KOPT-K1 (cell line): Measurements from ENCODE around the gene ZER1.
A peak's percentile ranks its signal among the peaks of the same experiment; 100 is the strongest.

Experiments used
- H3K27ac ChIP-seq: fragments of 200-600 bp; sonication (generic); 2 replicates; pipeline ENCODE4 v1.5.1; 2016; ENCODE audit warnings: antibody characterized with exemption, mild to moderate bottlenecking, low read depth, low read length; ENCODE audit not compliant: poor library complexity, severe bottlenecking
- H3K36me3 ChIP-seq: fragments of 200-600 bp; sonication (generic); 2 replicates; pipeline ENCODE4 v1.5.1; 2017; ENCODE audit warnings: antibody characterized with exemption, mild to moderate bottlenecking, low read length, moderate library complexity; ENCODE audit not compliant: insufficient read depth
- H3K9me3 ChIP-seq: fragments of 200-600 bp; sonication (generic); 2 replicates; pipeline ENCODE4 v1.5.1; 2017; ENCODE audit warnings: antibody characterized with exemption, low read length, mild to moderate bottlenecking; ENCODE audit not compliant: insufficient read depth, poor library complexity, severe bottlenecking

Gene ZER1

GRCh38 chr9:128771745-128772519 is at the start of gene ZER1:
ZER1 (minus strand) TSS chr9:128771927; CDS start chr9:128755565, 16,362 bp downstream.
- Histone ChIP-seq H3K9me3 (peaks cover 10% of the 10 kb centered on the region), H3K36me3 (no peaks in the 10 kb centered on the region), H3K27ac (peak within 1 kb of the TSS; percentile 71)

DNA sequence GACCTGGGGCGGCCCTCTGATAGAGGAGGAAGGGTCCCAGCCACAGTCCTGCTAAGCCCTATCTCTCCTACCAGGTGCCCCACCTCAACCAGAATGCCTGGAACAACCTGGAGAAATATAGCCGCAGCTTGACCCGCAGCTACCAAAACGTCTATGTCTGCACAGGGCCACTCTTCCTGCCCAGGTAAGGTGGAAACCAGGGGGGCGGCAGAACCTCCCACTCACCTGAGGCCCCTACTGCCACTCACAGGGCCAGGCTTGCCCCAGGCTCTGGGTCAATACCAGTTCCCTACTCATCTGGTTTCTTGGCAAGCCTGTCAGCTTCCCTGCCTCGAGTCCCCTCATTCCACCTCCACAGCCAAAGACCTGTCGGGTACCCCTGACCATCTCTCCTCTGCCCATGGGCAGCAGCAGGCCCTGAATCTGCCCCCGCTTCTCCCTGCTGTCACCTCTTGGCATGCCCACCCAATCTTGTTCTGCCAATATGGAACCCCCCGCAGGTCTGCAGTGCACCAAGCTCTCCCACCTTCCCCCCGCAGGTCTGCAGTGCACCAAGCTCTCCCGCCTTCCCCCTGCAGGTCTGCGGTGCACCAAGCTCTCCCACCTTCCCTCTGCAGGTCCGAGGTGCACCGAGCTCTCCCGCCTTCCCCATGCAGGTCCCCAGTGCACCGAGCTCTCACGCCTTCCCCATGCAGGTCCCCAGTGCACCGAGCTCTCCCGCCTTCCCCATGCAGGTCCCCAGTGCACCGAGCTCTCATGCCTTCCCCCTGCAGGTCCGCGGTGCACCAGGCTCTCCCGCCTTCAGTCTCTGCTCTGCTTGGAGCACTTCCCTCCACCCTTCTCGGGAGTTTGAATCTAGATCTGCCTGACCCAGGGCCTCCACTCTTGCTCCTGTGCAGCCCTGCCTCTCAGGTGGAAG is 49.2 kb upstream of the ZER1 start:
- Histone ChIP-seq H3K9me3 (no peaks in the 10 kb centered on the region), H3K36me3 (peaks cover 54% of the 10 kb centered on the region), H3K27ac (no peak overlapping the region)

DNA sequence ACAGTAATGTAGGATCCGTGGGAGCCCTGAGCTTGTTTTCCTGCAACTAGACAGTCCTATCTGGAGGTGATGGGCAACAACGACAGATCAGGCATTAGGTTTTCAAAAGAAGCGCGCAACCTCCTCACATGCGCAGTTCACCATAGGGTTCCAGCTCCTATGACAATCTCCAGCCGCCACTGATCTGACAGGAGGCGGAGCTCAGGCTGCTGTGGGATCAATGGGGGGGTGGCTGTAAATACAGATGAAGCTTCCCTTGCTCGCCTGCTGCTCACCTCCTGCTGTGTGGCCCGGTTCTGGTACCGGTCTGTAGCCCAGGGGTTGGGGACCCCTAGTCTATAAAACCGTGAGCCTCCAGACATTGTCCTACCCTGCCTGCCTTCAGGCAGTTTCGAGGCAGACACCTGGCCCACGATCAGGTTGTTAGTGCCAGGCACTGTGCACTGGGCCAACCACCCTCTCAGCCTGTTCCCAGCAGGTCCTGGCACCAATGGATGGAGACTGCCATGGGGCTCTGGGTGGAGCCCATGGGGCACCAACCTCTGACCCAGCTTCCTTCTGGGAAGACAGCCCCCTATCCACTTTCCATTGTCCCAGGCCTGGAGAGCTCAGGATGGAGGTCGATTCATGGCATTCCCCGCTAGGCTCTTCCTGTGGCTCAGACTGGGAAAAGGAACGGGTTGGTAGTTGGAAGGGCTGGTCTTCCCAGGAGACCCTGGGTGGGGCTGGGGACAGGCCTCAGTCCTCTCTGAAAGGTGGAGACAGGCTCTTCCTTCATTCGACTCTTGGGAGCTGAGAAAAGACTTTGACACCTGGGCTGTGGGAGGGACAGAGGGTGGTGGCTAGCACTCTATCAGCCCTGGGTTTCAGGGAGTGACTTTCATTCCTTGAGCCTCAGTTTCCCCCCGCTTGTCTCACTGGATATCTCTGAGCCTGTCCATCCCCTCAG is 48.3 kb upstream of the ZER1 start:
- no peaks in the 10 kb centered on the region for H3K9me3 ChIP-seq
- no peak overlapping the region for H3K27ac ChIP-seq
- H3K36me3 ChIP-seq: peaks cover 45% of the 10 kb centered on the region

DNA sequence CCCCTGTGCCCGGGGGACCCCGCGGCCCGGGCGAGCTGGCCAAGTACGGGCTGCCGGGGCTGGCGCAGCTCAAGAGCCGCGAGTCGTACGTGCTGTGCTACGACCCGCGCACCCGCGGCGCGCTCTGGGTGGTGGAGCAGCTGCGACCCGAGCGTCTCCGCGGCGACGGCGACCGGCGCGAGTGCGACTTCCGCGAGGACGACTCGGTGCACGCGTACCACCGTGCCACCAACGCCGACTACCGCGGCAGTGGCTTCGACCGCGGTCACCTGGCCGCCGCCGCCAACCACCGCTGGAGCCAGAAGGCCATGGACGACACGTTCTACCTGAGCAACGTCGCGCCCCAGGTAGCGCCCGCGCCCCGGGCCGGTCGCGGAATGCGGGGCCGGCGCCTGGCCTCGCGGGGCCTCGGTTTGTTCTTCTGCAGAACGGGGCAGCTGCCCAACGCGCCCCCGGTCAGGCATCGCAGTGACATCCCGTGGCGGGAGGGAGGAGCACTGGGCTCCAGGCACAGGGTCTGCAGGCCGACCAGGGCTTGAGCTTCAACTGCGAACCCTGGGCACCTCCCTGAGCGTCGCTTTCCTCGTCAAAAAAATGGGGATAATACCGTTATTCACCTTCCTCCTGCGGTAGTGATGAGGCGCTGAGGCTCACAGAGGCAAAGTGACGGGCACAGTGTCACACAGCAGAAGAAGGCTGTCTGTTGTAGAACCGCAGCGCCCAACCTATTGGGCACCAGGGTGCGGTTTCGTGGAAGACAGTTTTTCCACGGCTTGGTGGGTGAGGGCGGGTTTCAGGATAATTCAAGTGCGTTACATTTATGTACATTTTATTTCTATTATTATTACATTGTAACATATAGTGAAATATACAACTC is 47.4 kb upstream of the ZER1 start:
- Histone ChIP-seq H3K36me3 (peaks cover 36% of the 10 kb centered on the region; the same call in 1 of the 2 replicates), H3K27ac (peak overlapping the region; percentile 50), H3K9me3 (no peaks in the 10 kb centered on the region)

- Histone ChIP-seq H3K27ac (peak within 1 kb of the TSS; percentile 50), H3K9me3 (no peaks in the 10 kb centered on the region), H3K36me3 (peaks cover 28% of the 10 kb centered on the region; the same call in 1 of the 2 replicates)
Observed at GRCh38 chr9:128818099-128818838, 46.5 kb upstream of the ZER1 start, which contains the start of gene ENDOG. ENDOG (plus strand) TSS chr9:128818500; CDS start chr9:128818685, 185 bp downstream.

DNA sequence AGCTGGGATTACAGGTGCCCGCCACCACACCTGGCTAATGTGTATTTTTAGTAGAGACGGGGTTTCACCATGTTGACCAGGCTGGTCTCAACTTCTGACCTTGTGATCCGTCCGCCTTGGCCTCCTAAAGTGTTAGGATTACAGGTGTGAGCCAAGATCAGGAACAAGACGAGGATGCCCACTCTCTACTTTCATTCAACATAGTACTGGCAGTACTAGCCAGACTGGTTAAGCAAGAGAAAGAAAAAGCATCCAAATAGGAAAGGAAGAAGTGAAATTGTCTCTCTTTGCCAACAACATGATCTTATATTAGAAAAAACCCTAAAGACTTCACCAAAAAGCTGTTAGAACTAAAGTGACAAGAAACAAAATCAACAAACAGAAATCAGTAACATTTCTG is 39.1 kb upstream of the ZER1 start:
- Histone ChIP-seq H3K9me3 (no peaks in the 10 kb centered on the region), H3K27ac (no peak overlapping the region), H3K36me3 (peaks cover 37% of the 10 kb centered on the region)

DNA sequence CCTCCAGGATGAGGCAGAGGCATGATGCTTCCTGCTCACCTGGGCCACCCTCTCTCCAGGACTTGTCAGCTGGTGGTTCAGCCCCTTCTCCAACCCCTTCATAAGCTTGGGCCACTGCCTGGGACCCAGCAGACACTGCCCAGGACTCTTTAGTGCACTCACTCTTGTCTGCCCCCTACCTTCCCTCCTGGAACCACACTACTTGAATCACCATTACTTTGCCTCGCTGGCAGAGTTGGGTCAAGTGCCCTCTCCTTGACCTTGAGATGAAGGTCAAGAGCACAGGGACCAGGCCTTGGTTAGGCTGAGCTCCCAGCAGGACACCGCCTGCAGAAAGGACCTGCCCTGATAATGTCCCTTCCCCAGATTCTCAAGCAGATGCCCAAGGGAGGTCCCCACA is 38.1 kb upstream of the ZER1 start:
- Histone ChIP-seq H3K36me3 (peaks cover 46% of the 10 kb centered on the region), H3K9me3 (no peaks in the 10 kb centered on the region), H3K27ac (no peak overlapping the region)

DNA sequence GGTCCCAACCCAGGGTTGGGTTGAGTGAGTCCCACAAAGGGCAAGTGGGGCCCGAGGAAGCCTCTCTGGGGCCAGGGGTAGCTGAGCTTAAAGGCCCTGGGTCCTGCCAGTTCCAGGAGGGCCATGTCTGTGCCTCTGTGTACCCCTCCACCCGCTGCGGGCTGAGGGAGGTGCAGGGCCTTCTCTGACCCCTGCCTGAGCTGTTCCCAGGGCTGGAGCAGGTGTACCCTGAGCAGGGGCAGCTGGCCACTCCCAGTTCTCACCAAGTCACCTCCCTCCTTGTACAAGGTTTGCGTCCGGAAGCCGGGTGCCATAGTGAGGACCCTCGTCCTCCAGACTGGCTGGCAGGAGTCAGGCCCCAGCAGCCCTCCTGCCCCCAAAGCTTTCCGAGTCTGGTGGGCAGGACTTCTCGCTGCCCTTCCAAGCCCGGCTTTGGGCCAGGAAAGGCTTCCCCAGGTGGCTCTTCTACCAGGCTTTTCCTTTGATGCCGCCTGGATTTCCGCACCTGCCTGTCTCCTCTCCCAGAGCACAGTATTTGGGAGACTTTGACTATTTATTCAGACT is 37.4 kb upstream of the ZER1 start:
- peaks cover 48% of the 10 kb centered on the region for H3K36me3 ChIP-seq
- no peak overlapping the region for H3K27ac ChIP-seq
- no peaks in the 10 kb centered on the region for H3K9me3 ChIP-seq

DNA sequence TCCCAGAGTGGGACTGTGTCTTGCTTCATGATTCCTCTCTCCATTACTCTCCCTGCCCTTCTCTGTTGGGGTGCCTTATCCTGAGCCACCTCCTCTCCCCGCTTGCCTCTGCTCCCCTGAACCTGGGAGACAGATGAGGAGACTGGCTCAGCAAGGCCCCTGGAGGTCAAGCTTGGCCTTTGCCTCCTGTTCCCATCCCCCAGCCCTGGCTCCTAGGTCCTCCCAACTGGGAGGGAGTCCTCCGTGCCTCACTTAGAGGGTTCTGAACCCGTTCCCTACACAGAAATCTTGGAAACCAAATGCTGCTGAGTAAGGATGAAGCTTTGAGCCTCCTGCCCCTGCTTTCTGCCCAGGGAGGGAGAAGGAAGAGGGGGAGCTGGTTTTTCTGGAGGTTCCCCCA is 36.8 kb upstream of the ZER1 start:
- H3K27ac ChIP-seq: no peak overlapping the region
- H3K9me3 ChIP-seq: no peaks in the 10 kb centered on the region
- H3K36me3 ChIP-seq: peaks cover 54% of the 10 kb centered on the region

DNA sequence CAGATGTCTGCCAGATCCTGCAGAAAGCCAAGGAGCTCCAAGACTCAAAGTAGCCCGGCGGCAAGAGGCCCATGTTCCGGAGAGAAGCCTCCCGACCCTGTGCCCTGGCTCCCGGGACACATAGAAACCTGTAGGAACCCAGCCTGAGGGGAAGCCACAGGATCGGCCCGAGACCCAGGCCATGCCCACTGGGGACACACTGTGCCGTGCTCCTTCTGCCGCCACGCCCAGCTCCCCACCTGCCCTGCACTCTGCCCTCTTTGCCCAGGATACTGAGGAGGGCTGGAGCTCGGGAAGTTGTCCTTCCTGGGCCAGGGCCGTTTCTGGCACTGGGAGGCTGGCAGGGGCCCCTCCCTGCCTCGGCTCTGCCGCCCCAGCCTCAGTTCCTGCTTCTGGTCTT is 36.1 kb upstream of the ZER1 start:
- H3K27ac ChIP-seq: no peak overlapping the region
- H3K36me3 ChIP-seq: peaks cover 61% of the 10 kb centered on the region
- H3K9me3 ChIP-seq: no peaks in the 10 kb centered on the region

GRCh38 chr9:128805661-128806060 is 33.9 kb upstream of the ZER1 start:
- Histone ChIP-seq H3K36me3 (peaks cover 78% of the 10 kb centered on the region), H3K27ac (no peak overlapping the region), H3K9me3 (no peaks in the 10 kb centered on the region)

- no peak overlapping the region for H3K27ac ChIP-seq
- H3K9me3 ChIP-seq: no peaks in the 10 kb centered on the region
- peaks cover 83% of the 10 kb centered on the region for H3K36me3 ChIP-seq
Observed at GRCh38 chr9:128802482-128802881, 30.8 kb upstream of the ZER1 start.

- Histone ChIP-seq H3K27ac (no peak overlapping the region), H3K36me3 (peaks cover 73% of the 10 kb centered on the region), H3K9me3 (no peaks in the 10 kb centered on the region)
Observed at GRCh38 chr9:128800061-128800460, 28.3 kb upstream of the ZER1 start.
